HG03521 (cell line): ENCODE results near the gene RASGRP1.

ENCODE experiments used
- ATAC-seq: cut with Tn5 transposase; IDR thresholded peaks from one replicate; pipeline ENCODE4 v1.9.1; 2021; ENCODE audit warnings: mild to moderate bottlenecking, moderate library complexity; ENCODE audit not compliant: unreplicated experiment

The RASGRP1 gene

GRCh38 chr15:38538328-38539007, 26.1 kb downstream of the RASGRP1 start:
- ATAC-seq = no peak

GRCh38 chr15:38536201-38536676, 28.4 kb downstream of the RASGRP1 start:
- ATAC-seq = no peak

GRCh38 chr15:38535491-38536200, 29.0 kb downstream of the RASGRP1 start:
- ATAC-seq = no peak

- no peak for ATAC-seq
Observed at GRCh38 chr15:38534691-38535090, 29.9 kb downstream of the RASGRP1 start.

- ATAC-seq = no peak
Observed at GRCh38 chr15:38533926-38534325, 30.7 kb downstream of the RASGRP1 start.

- ATAC-seq = no peak
Observed at GRCh38 chr15:38533416-38533915, 31.1 kb downstream of the RASGRP1 start.

GRCh38 chr15:38532728-38533127, 31.9 kb downstream of the RASGRP1 start:
- no peak for ATAC-seq

GRCh38 chr15:38531509-38531908, 33.1 kb downstream of the RASGRP1 start:
- no peak for ATAC-seq

- no peak for ATAC-seq
Observed at GRCh38 chr15:38530113-38530512, 34.5 kb downstream of the RASGRP1 start.

GRCh38 chr15:38528294-38528693, 36.3 kb downstream of the RASGRP1 start:
- ATAC-seq = no peak

- ATAC-seq = no peak
Observed at GRCh38 chr15:38526158-38526557, 38.5 kb downstream of the RASGRP1 start.

- no peak for ATAC-seq
Observed at GRCh38 chr15:38525489-38525888, 39.1 kb downstream of the RASGRP1 start.

- no peak for ATAC-seq
Observed at GRCh38 chr15:38524156-38524555, 40.5 kb downstream of the RASGRP1 start.

GRCh38 chr15:38522922-38523321, 41.7 kb downstream of the RASGRP1 start:
- no peak for ATAC-seq

- no peak for ATAC-seq
Observed at GRCh38 chr15:38521316-38521715, 43.3 kb downstream of the RASGRP1 start.

GRCh38 chr15:38520035-38520434, 44.6 kb downstream of the RASGRP1 start:
- no peak for ATAC-seq

- ATAC-seq = no peak
Observed at GRCh38 chr15:38518084-38518483, 46.5 kb downstream of the RASGRP1 start.

- no peak for ATAC-seq
Observed at GRCh38 chr15:38517312-38517975, 47.2 kb downstream of the RASGRP1 start.

GRCh38 chr15:38516626-38517025, 48.0 kb downstream of the RASGRP1 start:
- ATAC-seq = no peak

- ATAC-seq = no peak
Observed at GRCh38 chr15:38514601-38515000, 50.0 kb downstream of the RASGRP1 start.

GRCh38 chr15:38512901-38513300, 51.7 kb downstream of the RASGRP1 start:
- no peak for ATAC-seq

- ATAC-seq = no peak
Observed at GRCh38 chr15:38509152-38509551, 55.5 kb downstream of the RASGRP1 start.
